GM19023 (cell line): ENCODE data around the gene RPS6KB2.
A peak's percentile ranks its signal among the peaks of the same experiment; 100 is the strongest.
"Not testable (repeated sequence)": the region's sequence is repeated elsewhere in the genome, so short reads cannot be mapped to it uniquely, and the experiment has no call there.

ENCODE experiments used
- ATAC-seq: cut with Tn5 transposase; IDR thresholded peaks from one replicate; pipeline ENCODE4 v1.9.1; 2021; ENCODE audit warnings: mild to moderate bottlenecking, moderate library complexity; ENCODE audit not compliant: unreplicated experiment

RPS6KB2 gene

DNA sequence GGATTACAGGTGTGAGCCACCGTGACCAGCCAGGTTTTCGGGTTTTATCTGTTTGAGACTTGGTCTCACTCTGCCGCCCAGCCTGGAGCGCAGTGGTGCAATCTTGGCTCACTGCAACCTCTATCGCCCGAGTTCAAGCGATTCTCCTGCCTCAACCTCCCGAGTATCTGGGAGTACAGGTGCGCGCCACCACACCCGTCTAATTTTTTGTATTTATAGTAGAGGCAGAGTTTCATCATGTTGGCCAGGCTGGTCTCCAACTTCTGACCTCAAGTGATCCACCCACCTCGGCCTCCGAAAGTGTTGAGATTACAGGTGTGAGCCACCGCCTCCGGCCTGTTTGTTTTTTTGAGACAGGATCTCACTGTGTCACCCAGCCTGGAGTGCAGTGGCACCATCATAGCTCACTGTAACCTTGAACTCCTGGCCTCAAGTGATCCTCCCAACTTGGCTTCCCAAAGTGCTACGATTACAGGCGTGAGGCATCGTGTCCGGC lies 882 bp upstream of the RPS6KB2 start:
- not testable (repeated sequence) for ATAC-seq

DNA sequence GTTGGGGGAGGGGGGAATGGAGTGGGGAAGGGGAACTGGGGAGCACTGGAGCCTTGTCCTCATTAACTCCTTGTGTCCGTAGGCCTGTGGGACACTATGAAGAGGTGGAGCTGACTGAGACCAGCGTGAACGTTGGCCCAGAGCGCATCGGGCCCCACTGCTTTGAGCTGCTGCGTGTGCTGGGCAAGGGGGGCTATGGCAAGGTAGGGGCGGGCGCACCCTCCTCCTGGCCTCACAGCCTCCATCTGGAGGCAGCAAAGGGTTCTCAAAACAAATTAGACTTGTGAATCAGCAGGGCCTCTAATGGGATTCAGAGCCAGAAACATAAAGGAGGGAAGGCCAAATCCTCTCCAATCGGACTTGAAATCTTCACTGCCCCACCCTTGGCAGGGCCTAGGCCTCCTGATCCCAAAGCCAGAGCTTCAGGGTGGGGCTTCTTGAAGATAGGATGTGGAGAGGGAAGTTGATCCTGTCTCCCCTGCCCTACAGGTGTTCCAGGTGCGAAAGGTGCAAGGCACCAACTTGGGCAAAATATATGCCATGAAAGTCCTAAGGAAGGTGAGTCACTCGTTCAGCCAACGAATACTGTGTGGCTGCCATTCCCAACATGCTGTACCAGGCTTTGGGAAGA lies 859 bp downstream of the RPS6KB2 start:
- no peak for ATAC-seq

DNA sequence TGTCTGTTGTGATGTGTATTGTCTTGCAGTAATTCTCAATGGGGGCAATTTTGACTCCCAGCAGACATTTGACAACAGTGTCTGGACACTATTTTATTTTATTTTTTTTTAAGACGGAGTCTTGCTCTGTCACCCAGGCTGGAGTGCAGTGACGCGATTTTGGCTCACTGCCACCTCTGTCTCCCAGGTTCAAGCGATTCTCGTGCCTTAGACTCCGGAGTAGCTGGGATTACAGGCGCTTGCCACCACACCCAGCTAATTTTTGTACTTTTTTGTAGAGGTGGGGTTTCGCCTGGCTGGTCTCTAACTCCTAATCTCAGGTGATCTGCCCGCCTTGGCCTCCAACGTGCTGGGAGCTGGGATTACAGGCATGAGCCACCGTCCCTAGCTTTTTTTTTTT lies 1.4 kb downstream of the RPS6KB2 start:
- ATAC-seq, result no peak

DNA sequence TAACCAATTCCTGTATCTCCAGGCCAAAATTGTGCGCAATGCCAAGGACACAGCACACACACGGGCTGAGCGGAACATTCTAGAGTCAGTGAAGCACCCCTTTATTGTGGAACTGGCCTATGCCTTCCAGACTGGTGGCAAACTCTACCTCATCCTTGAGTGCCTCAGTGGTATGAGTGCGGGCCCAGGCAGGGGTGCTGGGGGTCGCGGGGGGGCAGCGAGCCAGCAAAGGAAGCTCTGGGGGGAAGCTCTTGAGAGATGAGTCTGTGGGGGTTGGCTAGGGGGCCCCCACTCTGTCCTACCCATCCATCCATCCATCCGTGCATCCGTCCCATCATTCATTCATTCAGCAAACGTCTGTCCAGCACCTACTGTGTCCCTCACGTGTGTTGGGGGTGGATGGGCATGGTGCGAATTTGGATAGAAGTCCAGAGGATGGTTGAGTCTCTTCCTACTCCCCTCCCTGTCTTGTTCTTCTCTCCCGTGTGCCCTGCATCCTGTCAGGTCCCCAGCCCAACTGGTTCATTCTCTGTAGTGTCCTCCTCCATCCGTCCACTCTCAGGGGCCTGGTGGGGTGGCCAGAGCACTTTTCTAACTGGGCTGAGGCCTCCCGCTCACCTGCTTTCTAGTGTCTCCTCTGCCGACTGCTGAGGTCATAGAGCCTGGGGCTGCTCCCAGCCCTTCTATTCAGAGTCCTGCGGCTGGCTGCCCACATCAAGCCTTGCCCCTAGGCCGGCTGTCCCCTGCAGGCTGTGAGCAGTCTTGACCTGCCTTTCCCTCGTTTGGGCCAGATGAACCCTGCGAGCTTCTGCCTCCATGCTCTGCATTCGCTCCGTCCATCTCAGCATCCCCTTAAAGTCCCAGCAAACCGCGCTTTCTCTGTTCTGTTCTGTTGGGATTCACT lies 3.3 kb downstream of the RPS6KB2 start:
- ATAC-seq, result no peak

DNA sequence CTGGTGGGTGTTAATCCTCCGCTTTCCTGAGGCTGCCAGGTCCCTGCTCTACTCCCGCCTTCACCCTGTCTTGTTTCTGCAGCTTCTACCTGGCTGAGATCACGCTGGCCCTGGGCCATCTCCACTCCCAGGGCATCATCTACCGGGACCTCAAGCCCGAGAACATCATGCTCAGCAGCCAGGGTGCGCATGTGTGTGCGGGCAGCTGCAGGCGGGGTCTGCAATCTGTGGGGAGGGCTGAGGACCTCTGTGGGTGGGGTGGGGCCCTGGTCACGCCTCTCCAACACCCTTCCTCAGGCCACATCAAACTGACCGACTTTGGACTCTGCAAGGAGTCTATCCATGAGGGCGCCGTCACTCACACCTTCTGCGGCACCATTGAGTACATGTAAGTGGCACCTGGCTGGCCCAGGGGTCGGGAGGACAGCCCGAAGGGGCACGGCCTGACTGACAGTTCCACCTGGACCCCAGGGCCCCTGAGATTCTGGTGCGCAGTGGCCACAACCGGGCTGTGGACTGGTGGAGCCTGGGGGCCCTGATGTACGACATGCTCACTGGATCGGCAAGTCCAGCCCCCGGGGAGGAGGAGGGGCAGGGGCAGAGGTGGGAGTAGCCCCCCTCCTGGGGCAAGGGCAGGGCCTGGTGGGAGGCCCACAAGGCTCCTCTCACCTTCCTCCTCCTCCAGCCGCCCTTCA lies 4.5 kb downstream of the RPS6KB2 start:
- no peak for ATAC-seq

DNA sequence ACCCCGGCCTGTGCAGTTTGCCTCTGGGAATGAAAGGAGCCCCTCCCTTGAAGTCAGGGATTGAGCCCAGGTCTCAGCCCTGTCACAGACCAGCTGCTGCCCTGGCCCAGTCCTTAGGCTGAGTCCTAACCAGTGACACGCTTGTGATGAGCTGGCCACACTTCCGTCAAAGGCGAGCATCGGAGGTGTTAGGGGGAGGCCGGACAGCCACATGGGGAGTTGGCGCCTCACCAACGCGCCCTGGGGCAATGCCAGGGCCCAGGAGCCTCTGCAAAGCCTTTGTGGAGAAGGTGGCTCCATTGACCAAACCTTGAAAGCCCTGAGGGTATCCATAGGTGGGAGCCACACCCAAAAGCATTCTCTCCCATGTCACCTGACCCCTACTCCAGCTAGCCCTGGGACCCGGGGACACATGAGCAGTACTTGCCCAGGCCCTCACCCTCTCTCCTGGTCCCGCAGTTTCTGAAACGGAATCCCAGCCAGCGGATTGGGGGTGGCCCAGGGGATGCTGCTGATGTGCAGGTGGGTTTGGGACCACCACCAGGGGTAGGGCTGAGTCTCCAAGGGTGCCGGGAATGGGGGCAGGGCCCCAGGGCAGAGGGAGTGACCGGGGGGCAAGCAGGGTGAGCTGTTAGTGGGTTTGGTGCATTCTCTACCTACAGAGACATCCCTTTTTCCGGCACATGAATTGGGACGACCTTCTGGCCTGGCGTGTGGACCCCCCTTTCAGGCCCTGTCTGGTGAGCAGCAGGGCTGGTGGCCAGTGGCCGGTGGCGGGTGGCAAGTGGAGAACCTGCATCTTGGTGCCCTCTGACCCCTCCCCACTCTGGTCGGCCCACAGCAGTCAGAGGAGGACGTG lies 5.5 kb downstream of the RPS6KB2 start:
- no peak for ATAC-seq

DNA sequence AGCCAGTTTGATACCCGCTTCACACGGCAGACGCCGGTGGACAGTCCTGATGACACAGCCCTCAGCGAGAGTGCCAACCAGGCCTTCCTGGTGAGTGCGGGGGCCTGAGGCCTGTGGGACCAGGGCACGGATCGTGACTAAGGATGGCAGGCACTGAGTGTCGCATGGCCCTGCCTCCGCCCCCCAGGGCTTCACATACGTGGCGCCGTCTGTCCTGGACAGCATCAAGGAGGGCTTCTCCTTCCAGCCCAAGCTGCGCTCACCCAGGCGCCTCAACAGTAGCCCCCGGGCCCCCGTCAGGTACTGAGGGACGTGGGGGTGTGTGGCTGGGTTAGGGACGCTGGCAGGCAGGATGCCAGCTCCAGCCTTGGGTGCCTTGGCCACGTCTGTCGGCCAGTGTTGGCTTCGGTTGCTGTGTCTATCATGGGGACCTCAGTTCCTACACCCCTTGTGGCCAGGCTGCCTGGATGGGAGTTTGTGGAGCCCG lies 6.1 kb downstream of the RPS6KB2 start:
- no peak for ATAC-seq

DNA sequence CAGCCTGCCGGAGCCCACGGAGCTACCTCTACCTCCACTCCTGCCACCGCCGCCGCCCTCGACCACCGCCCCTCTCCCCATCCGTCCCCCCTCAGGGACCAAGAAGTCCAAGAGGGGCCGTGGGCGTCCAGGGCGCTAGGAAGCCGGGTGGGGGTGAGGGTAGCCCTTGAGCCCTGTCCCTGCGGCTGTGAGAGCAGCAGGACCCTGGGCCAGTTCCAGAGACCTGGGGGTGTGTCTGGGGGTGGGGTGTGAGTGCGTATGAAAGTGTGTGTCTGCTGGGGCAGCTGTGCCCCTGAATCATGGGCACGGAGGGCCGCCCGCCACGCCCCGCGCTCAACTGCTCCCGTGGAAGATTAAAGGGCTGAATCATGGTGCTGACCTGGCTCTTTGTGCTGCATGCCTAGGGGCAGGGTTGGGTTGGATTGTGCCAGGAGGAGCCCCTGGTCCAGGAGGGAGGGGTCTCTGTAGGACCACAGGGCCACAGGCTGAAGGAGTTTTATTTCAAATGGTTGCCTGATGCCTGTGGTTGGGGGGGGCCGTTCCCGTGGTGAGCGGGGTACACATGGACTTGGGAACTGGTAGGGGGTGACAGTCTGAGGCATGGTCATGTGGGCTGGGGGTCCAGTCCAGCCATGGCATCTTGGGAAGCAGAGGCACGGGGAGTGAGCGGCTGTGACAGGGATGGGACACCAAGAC lies 6.9 kb downstream of the RPS6KB2 start:
- no peak for ATAC-seq

DNA sequence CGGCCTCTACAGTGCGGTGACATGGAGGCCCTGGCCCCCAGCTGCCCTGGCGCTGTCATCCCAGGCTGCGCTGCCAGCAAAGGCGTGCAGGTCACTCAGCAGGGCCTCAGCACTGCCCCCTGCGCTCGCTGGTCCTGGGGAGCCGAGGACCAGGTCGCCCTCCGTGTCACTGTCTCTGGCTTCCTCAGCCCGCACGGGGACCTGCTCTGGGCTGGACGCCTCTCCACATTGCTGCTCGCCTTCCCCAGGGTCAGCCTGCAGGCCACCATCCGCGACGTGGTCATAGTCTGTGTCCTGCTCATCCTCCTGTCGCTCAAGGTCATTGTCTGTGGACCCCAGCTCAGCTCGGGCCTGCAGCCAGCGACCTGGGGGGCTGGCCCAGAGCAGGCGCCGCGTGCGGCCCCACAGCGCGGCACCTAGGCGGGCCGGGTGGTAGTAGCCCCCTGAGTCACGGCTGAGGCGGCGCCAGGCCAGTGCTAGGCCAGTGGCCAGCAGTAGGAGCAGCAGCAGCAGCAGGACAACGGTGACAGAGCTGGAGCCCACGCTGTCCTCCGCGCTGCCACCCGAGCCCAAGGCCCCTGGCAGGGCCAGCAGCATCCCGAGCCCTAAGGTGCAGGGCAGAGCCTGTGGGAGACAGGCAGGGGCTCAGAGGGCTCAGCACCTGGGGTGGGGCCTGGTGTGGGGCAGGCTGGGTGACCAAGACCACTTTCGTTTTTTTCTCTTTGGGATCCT lies 7.6 kb downstream of the RPS6KB2 start:
- ATAC-seq, result peak; percentile 4

DNA sequence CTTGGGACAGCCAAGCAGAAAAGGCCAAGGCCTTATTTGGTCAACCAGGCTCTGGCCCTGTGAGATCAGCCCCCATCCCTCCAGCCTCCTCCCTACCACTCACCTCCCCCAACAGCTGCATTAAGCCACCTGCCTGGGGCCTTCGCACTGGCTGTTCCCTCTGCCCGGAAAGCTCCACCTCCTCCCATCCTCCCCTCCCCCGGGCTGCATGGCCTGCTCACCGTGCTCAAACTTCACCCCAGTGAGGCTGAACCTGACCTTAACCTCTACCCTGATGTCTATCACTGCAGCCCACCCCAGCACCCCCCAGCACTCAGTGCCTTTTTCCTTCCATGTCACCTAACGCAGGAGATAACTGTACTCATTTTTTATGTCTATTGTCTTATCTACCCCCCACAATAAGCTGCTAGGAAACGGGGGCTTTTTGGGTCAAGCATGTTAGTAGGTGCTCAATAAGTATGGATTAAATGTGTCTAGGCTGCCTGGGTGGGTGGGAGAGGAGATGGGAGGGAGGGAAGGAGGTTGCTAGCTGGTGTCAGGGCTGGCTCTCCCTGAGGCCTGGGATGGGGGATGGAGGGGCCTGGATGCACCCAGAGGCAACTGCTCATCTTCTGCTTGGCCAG lies 8.3 kb downstream of the RPS6KB2 start:
- ATAC-seq, result peak; percentile 30

DNA sequence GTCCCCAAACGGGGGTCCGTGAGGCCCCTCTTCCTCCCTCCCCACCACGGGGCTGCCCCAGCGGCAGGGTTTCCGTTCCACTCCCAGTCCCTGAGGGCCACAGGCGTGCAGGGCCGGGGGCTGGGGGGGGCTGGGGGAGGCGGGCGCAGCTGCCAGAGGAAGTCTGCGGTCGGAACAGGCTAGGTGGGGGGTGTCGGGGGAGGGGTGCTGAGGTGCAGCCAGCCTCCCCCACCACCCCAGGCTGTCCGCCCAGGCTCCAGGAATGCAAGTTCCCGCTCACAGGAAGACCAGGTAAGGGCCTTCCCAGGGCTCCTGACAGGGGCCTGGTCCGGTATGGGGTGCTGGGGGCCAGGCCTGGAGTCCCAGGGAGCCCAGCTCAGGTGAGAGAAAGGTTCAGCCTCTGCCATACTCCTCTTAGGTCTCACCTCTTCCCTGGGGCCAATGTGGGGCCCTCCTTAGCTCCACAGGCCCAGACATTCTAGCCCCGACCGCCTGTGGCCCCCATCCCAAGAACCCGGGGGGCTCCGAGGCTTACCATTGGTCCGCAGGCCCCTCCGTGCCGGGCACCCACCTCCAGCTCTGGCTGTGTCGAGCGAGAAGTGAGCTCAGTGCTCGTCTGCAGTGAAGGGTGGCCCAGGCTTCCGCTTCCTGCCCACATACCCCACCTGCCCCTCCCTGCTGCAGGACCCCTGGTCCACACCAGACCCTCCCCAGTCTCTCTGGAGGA lies 9.0 kb downstream of the RPS6KB2 start, which contains the start of gene PTPRCAP:
Gene PTPRCAP (minus strand): TSS at position 601 of the 727 bp plus-strand sequence. CDS start 63 bp downstream, at position 538.
- ATAC-seq, result peak; percentile 38

DNA sequence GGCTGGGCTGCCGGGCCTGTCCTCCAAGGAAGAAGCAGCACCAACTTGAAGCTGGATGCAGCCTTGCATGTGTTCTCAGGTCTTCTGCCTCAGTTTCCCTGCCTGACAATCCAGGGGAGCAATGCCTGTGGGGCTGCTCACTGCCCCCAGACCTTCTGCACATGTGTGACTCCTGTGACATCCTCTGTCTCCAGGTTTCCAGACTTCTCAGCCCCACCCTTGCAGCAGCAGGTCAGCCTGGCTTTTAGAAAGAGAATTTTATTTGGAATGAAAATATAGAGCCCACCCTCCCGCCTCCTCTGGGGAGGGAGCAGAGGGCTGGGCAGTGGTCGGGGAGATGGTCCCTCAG lies 9.5 kb downstream of the RPS6KB2 start:
- ATAC-seq, result no peak

DNA sequence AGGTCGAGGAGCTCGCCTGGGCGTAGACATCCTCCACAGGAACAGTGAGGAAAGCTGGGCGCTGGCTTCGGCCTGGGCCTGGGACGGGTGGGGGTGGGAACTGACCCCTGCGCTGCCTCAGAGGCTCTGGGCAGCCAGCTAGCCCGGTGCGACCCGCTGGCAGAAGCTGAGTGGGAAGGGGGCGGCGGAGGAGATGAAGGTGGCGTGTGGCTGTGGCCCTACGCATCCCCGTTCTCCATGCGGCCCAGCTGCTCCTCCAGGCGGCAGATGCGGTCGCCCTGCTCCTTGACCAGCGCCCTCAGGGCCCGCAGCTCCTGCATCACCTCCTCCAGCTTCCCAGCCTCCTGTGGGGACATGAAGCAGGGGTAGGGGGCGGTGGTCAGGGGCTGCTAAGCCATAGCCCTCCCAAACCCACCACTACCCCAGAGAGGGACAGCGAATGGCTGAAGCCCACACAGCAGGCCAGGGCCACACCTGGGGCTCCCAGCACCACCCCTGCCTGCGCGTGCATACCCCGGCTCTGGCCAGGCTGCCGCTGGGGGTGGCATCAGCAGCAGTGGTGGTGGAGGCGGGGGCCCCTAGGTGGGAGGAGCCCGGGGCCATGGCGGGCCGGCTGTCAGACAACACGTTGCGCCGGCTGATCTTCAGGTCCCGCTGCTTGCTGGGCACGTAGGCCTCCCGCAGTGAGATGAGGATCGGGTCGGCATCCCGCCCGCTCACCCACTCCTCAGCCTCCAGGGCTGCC lies 10.0 kb downstream of the RPS6KB2 start:
- no peak for ATAC-seq

DNA sequence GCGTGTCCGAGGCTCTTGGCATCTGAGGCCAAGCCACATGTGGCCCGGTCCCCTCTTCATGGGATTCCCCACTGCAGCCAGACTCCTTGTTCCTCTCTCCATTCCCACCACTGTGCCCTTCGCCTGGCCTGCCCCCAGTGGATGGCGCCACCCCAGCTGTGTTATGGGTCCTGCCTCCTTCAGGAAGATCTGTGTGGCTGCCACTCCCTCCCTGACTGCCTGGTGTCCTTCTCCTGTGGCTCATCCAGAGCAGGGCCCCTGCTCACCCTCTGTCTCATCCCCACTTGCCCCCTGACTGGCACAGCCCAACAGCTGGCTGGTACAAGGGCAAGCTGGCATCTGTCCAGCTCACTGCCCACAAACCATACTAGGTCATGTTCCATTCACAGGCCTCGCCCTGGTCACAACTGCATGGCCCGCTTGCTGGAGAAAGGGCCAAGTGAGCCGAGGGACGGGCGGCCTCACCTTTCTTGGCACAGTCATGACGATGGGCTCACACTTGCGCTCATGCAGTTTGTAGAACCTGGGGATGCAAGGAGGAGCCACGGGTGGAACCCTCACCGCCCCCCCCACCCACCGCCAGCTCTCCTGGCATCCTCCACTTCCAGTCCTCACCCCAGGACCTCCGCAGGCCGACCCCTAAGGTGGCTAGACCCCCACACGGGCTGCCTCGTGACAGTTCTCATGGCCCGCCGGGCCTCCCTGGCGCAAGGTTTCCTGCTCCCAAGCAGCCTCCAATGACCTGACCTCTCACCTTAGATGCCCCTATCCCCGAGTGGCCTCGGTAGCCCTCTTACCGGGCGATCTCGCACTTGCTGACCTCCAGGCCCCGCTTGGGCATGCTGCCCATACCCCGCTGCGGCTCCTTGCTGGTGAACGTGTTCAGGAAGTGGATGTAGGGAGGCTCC lies 11.3 kb downstream of the RPS6KB2 start:
- ATAC-seq, result no peak

DNA sequence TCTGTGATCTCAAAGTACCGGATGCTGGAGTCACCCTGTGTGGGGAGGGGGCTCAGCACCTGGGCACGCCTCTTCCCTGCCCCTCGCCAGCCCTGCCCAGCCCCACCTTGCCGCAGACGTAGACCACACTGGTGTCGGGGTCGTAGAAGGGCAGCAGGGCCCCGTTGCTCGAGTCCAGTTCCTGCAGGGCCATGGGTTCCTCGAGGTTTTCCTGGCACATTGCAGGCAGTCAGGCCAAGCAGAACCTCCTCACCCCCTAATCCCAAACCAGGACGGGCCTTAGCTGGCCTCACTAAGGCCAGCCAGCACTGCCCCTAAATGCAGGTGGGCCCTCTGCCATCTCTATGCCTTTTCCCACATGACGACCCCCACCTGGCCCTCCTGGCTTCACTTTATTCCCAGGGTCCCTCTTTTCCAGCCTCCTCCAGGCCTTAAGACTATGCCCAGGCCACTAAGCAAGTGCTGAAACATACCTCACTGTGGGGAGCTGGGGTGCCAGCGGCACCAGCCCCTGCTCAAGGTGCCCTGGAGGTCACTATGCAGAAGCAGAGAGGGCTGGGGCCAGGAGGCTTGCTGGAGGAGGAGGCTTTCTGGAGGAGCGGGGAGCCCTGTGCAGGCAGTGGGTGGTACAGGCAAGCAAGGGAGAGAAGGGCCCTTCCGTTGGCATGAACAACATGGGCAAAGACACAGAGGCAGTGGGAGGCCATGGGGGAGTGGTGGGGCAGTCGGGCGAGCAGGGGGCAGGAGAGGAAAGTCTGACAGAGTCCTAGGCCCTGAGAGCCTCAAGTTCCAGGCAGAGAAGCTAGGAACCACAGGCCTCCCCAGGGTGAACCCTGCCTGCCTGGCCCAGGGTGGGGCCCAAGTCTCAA lies 12.2 kb downstream of the RPS6KB2 start:
- no peak for ATAC-seq
